ENCODE data around the gene VEZF1.

Gene VEZF1

GRCh38 chr17:57948169-57948554 is 39.9 kb downstream of the VEZF1 start:
- H2AFZ ChIP-seq (ENCODE audit: low read depth, low read length), result no peak overlapping the region
- no peak overlapping the region for H3K4me3 ChIP-seq (ENCODE audit: low read length)
- H3K4me1 ChIP-seq (ENCODE audit: insufficient read depth, low read length), result peaks cover 42% of the 10 kb centered on the region
- no peaks in the 10 kb centered on the region for H3K36me3 ChIP-seq (ENCODE audit: insufficient read depth, low read length)
- H3K27me3 ChIP-seq (ENCODE audit: insufficient read depth, low read length), result no peaks in the 10 kb centered on the region
- H3K9me3 ChIP-seq (ENCODE audit: low read length), result no peaks in the 10 kb centered on the region

- H3K4me3 ChIP-seq (ENCODE audit: low read length), result no peak overlapping the region
- peaks cover 36% of the 10 kb centered on the region for H3K4me1 ChIP-seq (ENCODE audit: insufficient read depth, low read length)
- no peaks in the 10 kb centered on the region for H3K27me3 ChIP-seq (ENCODE audit: insufficient read depth, low read length)
- no peaks in the 10 kb centered on the region for H3K9me3 ChIP-seq (ENCODE audit: low read length)
- H2AFZ ChIP-seq (ENCODE audit: low read depth, low read length), result no peak overlapping the region
- H3K36me3 ChIP-seq (ENCODE audit: insufficient read depth, low read length), result no peaks in the 10 kb centered on the region
Measured at GRCh38 chr17:57947369-57947768, 40.7 kb downstream of the VEZF1 start.

- Histone ChIP-seq H3K4me1 (ENCODE audit: insufficient read depth, low read length) (peaks cover 41% of the 10 kb centered on the region), H2AFZ (ENCODE audit: low read depth, low read length) (no peak overlapping the region), H3K4me3 (ENCODE audit: low read length) (no peak overlapping the region), H3K27me3 (ENCODE audit: insufficient read depth, low read length) (no peaks in the 10 kb centered on the region), H3K36me3 (ENCODE audit: insufficient read depth, low read length) (no peaks in the 10 kb centered on the region), H3K9me3 (ENCODE audit: low read length) (no peaks in the 10 kb centered on the region)
Measured at GRCh38 chr17:57946798-57947358, 41.2 kb downstream of the VEZF1 start.

- Histone ChIP-seq H3K4me3 (ENCODE audit: low read length) (no peak overlapping the region), H3K4me1 (ENCODE audit: insufficient read depth, low read length) (peaks cover 47% of the 10 kb centered on the region)
Measured at GRCh38 chr17:57945996-57946797, 41.9 kb downstream of the VEZF1 start.

GRCh38 chr17:57944908-57945307 is 43.1 kb downstream of the VEZF1 start:
- Histone ChIP-seq H3K4me3 (ENCODE audit: low read length) (no peak overlapping the region), H3K9me3 (ENCODE audit: low read length) (no peaks in the 10 kb centered on the region), H3K36me3 (ENCODE audit: insufficient read depth, low read length) (no peaks in the 10 kb centered on the region), H2AFZ (ENCODE audit: low read depth, low read length) (no peak overlapping the region), H3K4me1 (ENCODE audit: insufficient read depth, low read length) (peaks cover 49% of the 10 kb centered on the region), H3K27me3 (ENCODE audit: insufficient read depth, low read length) (no peaks in the 10 kb centered on the region)

More at GRCh38 chr17:57945996-57946797, 41.9 kb downstream of the VEZF1 start:
- H3K9me3 ChIP-seq (ENCODE audit: low read length), result no peaks in the 10 kb centered on the region
- no peaks in the 10 kb centered on the region for H3K36me3 ChIP-seq (ENCODE audit: insufficient read depth, low read length)
- no peak overlapping the region for H2AFZ ChIP-seq (ENCODE audit: low read depth, low read length)
- no peaks in the 10 kb centered on the region for H3K27me3 ChIP-seq (ENCODE audit: insufficient read depth, low read length)

GRCh38 chr17:57943645-57944044 is 44.4 kb downstream of the VEZF1 start:
- no peak overlapping the region for H3K4me3 ChIP-seq (ENCODE audit: low read length)
- H3K36me3 ChIP-seq (ENCODE audit: insufficient read depth, low read length), result no peaks in the 10 kb centered on the region
- no peaks in the 10 kb centered on the region for H3K9me3 ChIP-seq (ENCODE audit: low read length)
- no peaks in the 10 kb centered on the region for H3K27me3 ChIP-seq (ENCODE audit: insufficient read depth, low read length)
- H3K4me1 ChIP-seq (ENCODE audit: insufficient read depth, low read length), result peaks cover 49% of the 10 kb centered on the region
- H2AFZ ChIP-seq (ENCODE audit: low read depth, low read length), result no peak overlapping the region

- H2AFZ ChIP-seq (ENCODE audit: low read depth, low read length), result no peak overlapping the region
Measured at GRCh38 chr17:57943140-57943539, 44.9 kb downstream of the VEZF1 start.

GRCh38 chr17:57941384-57942370 is 46.4 kb downstream of the VEZF1 start:
- Histone ChIP-seq H3K4me3 (ENCODE audit: low read length) (no peak overlapping the region), H3K4me1 (ENCODE audit: insufficient read depth, low read length) (peaks cover 49% of the 10 kb centered on the region), H3K36me3 (ENCODE audit: insufficient read depth, low read length) (no peaks in the 10 kb centered on the region), H2AFZ (ENCODE audit: low read depth, low read length) (no peak overlapping the region), H3K9me3 (ENCODE audit: low read length) (no peaks in the 10 kb centered on the region), H3K27me3 (ENCODE audit: insufficient read depth, low read length) (no peaks in the 10 kb centered on the region)

More at GRCh38 chr17:57943140-57943539, 44.9 kb downstream of the VEZF1 start:
- H3K36me3 ChIP-seq (ENCODE audit: insufficient read depth, low read length), result no peaks in the 10 kb centered on the region
- H3K4me3 ChIP-seq (ENCODE audit: low read length), result no peak overlapping the region
- H3K4me1 ChIP-seq (ENCODE audit: insufficient read depth, low read length), result peaks cover 47% of the 10 kb centered on the region
- no peaks in the 10 kb centered on the region for H3K9me3 ChIP-seq (ENCODE audit: low read length)
- H3K27me3 ChIP-seq (ENCODE audit: insufficient read depth, low read length), result no peaks in the 10 kb centered on the region

- Histone ChIP-seq H3K9me3 (ENCODE audit: low read length) (no peaks in the 10 kb centered on the region), H3K27me3 (ENCODE audit: insufficient read depth, low read length) (no peaks in the 10 kb centered on the region), H3K4me1 (ENCODE audit: insufficient read depth, low read length) (peaks cover 57% of the 10 kb centered on the region), H3K4me3 (ENCODE audit: low read length) (no peak overlapping the region), H2AFZ (ENCODE audit: low read depth, low read length) (no peak overlapping the region), H3K36me3 (ENCODE audit: insufficient read depth, low read length) (no peaks in the 10 kb centered on the region)
Measured at GRCh38 chr17:57940653-57941329, 47.3 kb downstream of the VEZF1 start.

GRCh38 chr17:57940231-57940630 is 47.8 kb downstream of the VEZF1 start:
- Histone ChIP-seq H2AFZ (ENCODE audit: low read depth, low read length) (no peak overlapping the region), H3K27me3 (ENCODE audit: insufficient read depth, low read length) (no peaks in the 10 kb centered on the region), H3K4me1 (ENCODE audit: insufficient read depth, low read length) (peaks cover 57% of the 10 kb centered on the region), H3K4me3 (ENCODE audit: low read length) (no peak overlapping the region), H3K36me3 (ENCODE audit: insufficient read depth, low read length) (no peaks in the 10 kb centered on the region), H3K9me3 (ENCODE audit: low read length) (no peaks in the 10 kb centered on the region)

- no peaks in the 10 kb centered on the region for H3K27me3 ChIP-seq (ENCODE audit: insufficient read depth, low read length)
- peaks cover 56% of the 10 kb centered on the region for H3K4me1 ChIP-seq (ENCODE audit: insufficient read depth, low read length)
- H3K4me3 ChIP-seq (ENCODE audit: low read length), result no peak overlapping the region
Measured at GRCh38 chr17:57939797-57940196, 48.3 kb downstream of the VEZF1 start.

GRCh38 chr17:57938061-57938502 is 50.0 kb downstream of the VEZF1 start:
- Histone ChIP-seq H2AFZ (ENCODE audit: low read depth, low read length) (no peak overlapping the region), H3K4me1 (ENCODE audit: insufficient read depth, low read length) (peaks cover 65% of the 10 kb centered on the region), H3K4me3 (ENCODE audit: low read length) (no peak overlapping the region), H3K9me3 (ENCODE audit: low read length) (no peaks in the 10 kb centered on the region), H3K27me3 (ENCODE audit: insufficient read depth, low read length) (no peaks in the 10 kb centered on the region), H3K36me3 (ENCODE audit: insufficient read depth, low read length) (no peaks in the 10 kb centered on the region)

More at GRCh38 chr17:57939797-57940196, 48.3 kb downstream of the VEZF1 start:
- Histone ChIP-seq H3K9me3 (ENCODE audit: low read length) (no peaks in the 10 kb centered on the region), H2AFZ (ENCODE audit: low read depth, low read length) (no peak overlapping the region), H3K36me3 (ENCODE audit: insufficient read depth, low read length) (no peaks in the 10 kb centered on the region)

Data from neuron (in vitro differentiated cells).